ENCODE measurements around the gene MEPCE. TPM values are rescaled to one million over a fixed set of nuclear protein-coding genes. Genes with fewer than 3 reads are reported as not detected.
"Not testable (repeated sequence)": the region's sequence is repeated elsewhere in the genome, so short reads cannot be mapped to it uniquely, and the experiment has no call there.

Gene MEPCE
- total RNA-seq, 6 experiments from 2014 or later, result 17.1 to 25.1 (median 20.7) TPM

- no peak overlapping the region for H3K4me3 ChIP-seq
- intact Hi-C loops (cut with DNase I), result no loop called here
- no peaks in the 10 kb centered on the region for H3K27me3 ChIP-seq
- no peaks in the 10 kb centered on the region for H3K9me3 ChIP-seq
- DNase-seq (peak in 1 of 3 donors; percentile 56), ATAC-seq (peak; percentile 4 to 55 (median 16))
- 34% methylated on average over 12 of the region's 13 CpGs for WGBS (ENCODE audit: insufficient coverage, low coverage, low lambda C conversion rate, missing lambda C conversion rate)
- no peaks in the 10 kb centered on the region for H3K36me3 ChIP-seq
- no peak for TF ChIP-seq CTCF (IDR thresholded peaks at IDR 0.05)
- TF ChIP-seq POLR2A (IDR thresholded peaks at IDR 0.05), result no peak
- H3K27ac ChIP-seq, result peak overlapping the region; percentile 39 to 96 (median 84)
- H3K4me1 ChIP-seq, result peaks cover 0 to 18% (median 0%) of the 10 kb centered on the region in 4 donors
These were observed 19.7 kb downstream of the MEPCE start for GRCh38 chr7:100449190-100449795.

GRCh38 chr7:100452513-100452912 is 22.9 kb downstream of the MEPCE start:
- TF ChIP-seq CTCF (IDR thresholded peaks at IDR 0.05) (no peak), POLR2A (IDR thresholded peaks at IDR 0.05) (no peak)
- Histone ChIP-seq H3K9me3 (no peaks in the 10 kb centered on the region), H3K27me3 (no peaks in the 10 kb centered on the region), H3K27ac (no peak overlapping the region), H3K36me3 (no peaks in the 10 kb centered on the region), H3K4me1 (peaks cover 0 to 6% (median 0%) of the 10 kb centered on the region in 4 donors), H3K4me3 (no peak overlapping the region)
- DNase-seq, result no peak
- intact Hi-C loops (cut with DNase I), result no loop called here
- ATAC-seq, result no peak
- WGBS (ENCODE audit: insufficient coverage, low coverage, low lambda C conversion rate, missing lambda C conversion rate), result 83% methylated on average over 2 of the region's 3 CpGs

GRCh38 chr7:100453854-100454253 is 24.2 kb downstream of the MEPCE start:
- H3K4me3 ChIP-seq; DNase-seq; H3K27me3 ChIP-seq; H3K4me1 ChIP-seq; H3K27ac ChIP-seq; H3K9me3 ChIP-seq; H3K36me3 ChIP-seq; ATAC-seq; intact Hi-C loops (cut with DNase I): not testable (repeated sequence)
- 90% methylated on average over 2 of the region's 8 CpGs for WGBS (ENCODE audit: insufficient coverage, low coverage, low lambda C conversion rate, missing lambda C conversion rate)

- intact Hi-C loops (cut with DNase I), result no loop called here
- Histone ChIP-seq H3K27me3 (no peaks in the 10 kb centered on the region), H3K4me1 (peaks cover 0 to under 1% (median 0%) of the 10 kb centered on the region in 4 donors), H3K36me3 (no peaks in the 10 kb centered on the region), H3K27ac (no peak overlapping the region), H3K4me3 (no peak overlapping the region), H3K9me3 (no peaks in the 10 kb centered on the region)
- ATAC-seq (no peak), DNase-seq (no peak)
- TF ChIP-seq CTCF (IDR thresholded peaks at IDR 0.05) (no peak), POLR2A (IDR thresholded peaks at IDR 0.05) (no peak)
- WGBS (ENCODE audit: insufficient coverage, low coverage, low lambda C conversion rate, missing lambda C conversion rate), result 77% methylated on average over 3 of the region's 3 CpGs
These were observed 25.6 kb downstream of the MEPCE start for GRCh38 chr7:100455206-100455605.

- DNase-seq (no peak), ATAC-seq (no peak)
- Histone ChIP-seq H3K4me1 (no peaks in the 10 kb centered on the region), H3K27ac (no peak overlapping the region), H3K4me3 (no peak overlapping the region), H3K9me3 (no peaks in the 10 kb centered on the region), H3K27me3 (no peaks in the 10 kb centered on the region), H3K36me3 (no peaks in the 10 kb centered on the region)
- intact Hi-C loops (cut with DNase I), result no loop called here
- WGBS (ENCODE audit: insufficient coverage, low coverage, low lambda C conversion rate, missing lambda C conversion rate), result 100% methylated on average over 2 of the region's 14 CpGs
- TF ChIP-seq CTCF (IDR thresholded peaks at IDR 0.05) (no peak), POLR2A (IDR thresholded peaks at IDR 0.05) (no peak)
These were observed 26.9 kb downstream of the MEPCE start for GRCh38 chr7:100456562-100456961.

Data from right lobe of liver (tissue), 6 donors.